ENCODE measurements around the gene USP3.

USP3 gene

DNA sequence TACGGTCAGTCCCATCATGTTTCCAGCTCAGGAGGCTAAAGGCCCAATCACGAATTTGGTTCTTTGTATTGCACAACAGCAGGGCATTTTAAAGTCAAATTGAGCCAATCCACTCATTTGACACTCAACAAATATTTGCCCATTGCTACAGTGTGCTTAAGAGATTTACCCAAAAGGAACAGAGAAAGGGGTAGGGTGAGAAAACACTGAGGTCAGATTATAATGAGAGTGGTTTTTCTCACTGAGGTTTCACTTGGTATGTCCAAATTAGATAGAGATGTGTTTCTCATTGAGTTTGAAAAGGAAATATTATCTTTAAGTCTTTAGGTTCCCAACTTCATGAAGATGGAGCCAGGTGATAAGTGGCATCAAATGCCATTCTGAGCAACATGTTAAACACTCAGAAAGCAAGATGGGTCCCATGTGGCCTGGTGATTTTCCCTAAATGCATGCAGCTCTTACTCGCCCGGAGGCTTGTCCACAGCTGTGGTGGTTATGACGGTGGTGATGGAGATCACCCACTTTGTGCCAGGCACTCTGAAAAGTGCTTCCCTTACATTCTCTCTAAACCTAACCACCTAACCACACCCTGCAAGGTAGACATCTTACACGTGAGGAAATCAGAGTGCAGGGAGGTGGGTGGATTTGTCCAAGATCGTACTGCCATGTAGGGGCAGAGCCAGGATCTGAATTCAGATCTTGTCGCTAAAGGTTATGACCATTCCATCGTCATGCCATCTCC is 31.2 kb upstream of the USP3 start:
- TF ChIP-seq CSDC2 (CRISPR knock-in tag; IDR thresholded peaks at IDR 0.05) (no peak), PPARA (CRISPR knock-in tag; IDR thresholded peaks at IDR 0.05; ENCODE audit: borderline replicate concordance) (no peak), OSR1 (CRISPR knock-in tag; IDR thresholded peaks at IDR 0.05) (no peak), CREB5 (CRISPR knock-in tag; IDR thresholded peaks at IDR 0.05; ENCODE audit: low read depth) (no peak), GLIS3 (CRISPR knock-in tag; IDR thresholded peaks at IDR 0.05) (no peak), TCF4 (CRISPR knock-in tag; IDR thresholded peaks at IDR 0.05; ENCODE audit: borderline replicate concordance) (no peak), BACH2 (CRISPR knock-in tag; IDR thresholded peaks at IDR 0.05; ENCODE audit: borderline replicate concordance) (no peak), SNAI2 (CRISPR knock-in tag; IDR thresholded peaks at IDR 0.05) (no peak), ZC3H10 (CRISPR knock-in tag; IDR thresholded peaks at IDR 0.05) (no peak), ARNTL (CRISPR knock-in tag; IDR thresholded peaks at IDR 0.05; ENCODE audit: borderline replicate concordance, low read depth) (no peak), ESRRG (CRISPR knock-in tag; IDR thresholded peaks at IDR 0.05) (no peak)
- no peak for ATAC-seq

GRCh38 chr15:63473749-63473998 is 30.7 kb upstream of the USP3 start:
- ATAC-seq, result no peak
- TF ChIP-seq ISL1 (CRISPR knock-in tag; IDR thresholded peaks at IDR 0.05) (no peak), ZNF70 (CRISPR knock-in tag; IDR thresholded peaks at IDR 0.05) (no peak), PPARA (CRISPR knock-in tag; IDR thresholded peaks at IDR 0.05; ENCODE audit: borderline replicate concordance) (no peak), ZFP30 (CRISPR knock-in tag; IDR thresholded peaks at IDR 0.05) (no peak), CREB5 (CRISPR knock-in tag; IDR thresholded peaks at IDR 0.05; ENCODE audit: low read depth) (no peak), ZNF8 (CRISPR knock-in tag; IDR thresholded peaks at IDR 0.05) (no peak), BACH2 (CRISPR knock-in tag; IDR thresholded peaks at IDR 0.05; ENCODE audit: borderline replicate concordance) (no peak), OSR1 (CRISPR knock-in tag; IDR thresholded peaks at IDR 0.05) (no peak)
- TF ChIP-seq, protein P1, sequence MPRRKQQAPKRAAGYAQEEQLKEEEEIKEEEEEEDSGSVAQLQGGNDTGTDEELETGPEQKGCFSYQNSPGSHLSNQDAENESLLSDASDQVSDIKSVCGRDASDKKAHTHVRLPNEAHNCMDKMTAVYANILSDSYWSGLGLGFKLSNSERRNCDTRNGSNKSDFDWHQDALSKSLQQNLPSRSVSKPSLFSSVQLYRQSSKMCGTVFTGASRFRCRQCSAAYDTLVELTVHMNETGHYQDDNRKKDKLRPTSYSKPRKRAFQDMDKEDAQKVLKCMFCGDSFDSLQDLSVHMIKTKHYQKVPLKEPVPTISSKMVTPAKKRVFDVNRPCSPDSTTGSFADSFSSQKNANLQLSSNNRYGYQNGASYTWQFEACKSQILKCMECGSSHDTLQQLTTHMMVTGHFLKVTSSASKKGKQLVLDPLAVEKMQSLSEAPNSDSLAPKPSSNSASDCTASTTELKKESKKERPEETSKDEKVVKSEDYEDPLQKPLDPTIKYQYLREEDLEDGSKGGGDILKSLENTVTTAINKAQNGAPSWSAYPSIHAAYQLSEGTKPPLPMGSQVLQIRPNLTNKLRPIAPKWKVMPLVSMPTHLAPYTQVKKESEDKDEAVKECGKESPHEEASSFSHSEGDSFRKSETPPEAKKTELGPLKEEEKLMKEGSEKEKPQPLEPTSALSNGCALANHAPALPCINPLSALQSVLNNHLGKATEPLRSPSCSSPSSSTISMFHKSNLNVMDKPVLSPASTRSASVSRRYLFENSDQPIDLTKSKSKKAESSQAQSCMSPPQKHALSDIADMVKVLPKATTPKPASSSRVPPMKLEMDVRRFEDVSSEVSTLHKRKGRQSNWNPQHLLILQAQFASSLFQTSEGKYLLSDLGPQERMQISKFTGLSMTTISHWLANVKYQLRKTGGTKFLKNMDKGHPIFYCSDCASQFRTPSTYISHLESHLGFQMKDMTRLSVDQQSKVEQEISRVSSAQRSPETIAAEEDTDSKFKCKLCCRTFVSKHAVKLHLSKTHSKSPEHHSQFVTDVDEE (CRISPR knock-in tag; IDR thresholded peaks at IDR 0.05), result no peak

- peak; percentile 46 for ATAC-seq
Observed at GRCh38 chr15:63473999-63474809, 30.2 kb upstream of the USP3 start.

More at GRCh38 chr15:63473999-63474809, 30.2 kb upstream of the USP3 start:
- TF ChIP-seq GLIS3 (CRISPR knock-in tag; IDR thresholded peaks at IDR 0.05), result no peak
- TF ChIP-seq, protein P2, sequence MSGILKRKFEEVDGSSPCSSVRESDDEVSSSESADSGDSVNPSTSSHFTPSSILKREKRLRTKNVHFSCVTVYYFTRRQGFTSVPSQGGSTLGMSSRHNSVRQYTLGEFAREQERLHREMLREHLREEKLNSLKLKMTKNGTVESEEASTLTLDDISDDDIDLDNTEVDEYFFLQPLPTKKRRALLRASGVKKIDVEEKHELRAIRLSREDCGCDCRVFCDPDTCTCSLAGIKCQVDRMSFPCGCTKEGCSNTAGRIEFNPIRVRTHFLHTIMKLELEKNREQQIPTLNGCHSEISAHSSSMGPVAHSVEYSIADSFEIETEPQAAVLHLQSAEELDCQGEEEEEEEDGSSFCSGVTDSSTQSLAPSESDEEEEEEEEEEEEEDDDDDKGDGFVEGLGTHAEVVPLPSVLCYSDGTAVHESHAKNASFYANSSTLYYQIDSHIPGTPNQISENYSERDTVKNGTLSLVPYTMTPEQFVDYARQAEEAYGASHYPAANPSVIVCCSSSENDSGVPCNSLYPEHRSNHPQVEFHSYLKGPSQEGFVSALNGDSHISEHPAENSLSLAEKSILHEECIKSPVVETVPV (CRISPR knock-in tag; IDR thresholded peaks at IDR 0.05), result no peak
- TF ChIP-seq CREB5 (CRISPR knock-in tag; IDR thresholded peaks at IDR 0.05; ENCODE audit: low read depth), result no peak
- no peak for TF ChIP-seq PPARA (CRISPR knock-in tag; IDR thresholded peaks at IDR 0.05; ENCODE audit: borderline replicate concordance)
- TF ChIP-seq ZNF70 (CRISPR knock-in tag; IDR thresholded peaks at IDR 0.05), result no peak
- TF ChIP-seq TCF4 (CRISPR knock-in tag; IDR thresholded peaks at IDR 0.05; ENCODE audit: borderline replicate concordance), result no peak
- TF ChIP-seq OSR1 (CRISPR knock-in tag; IDR thresholded peaks at IDR 0.05), result no peak
- no peak for TF ChIP-seq RARB (CRISPR knock-in tag; IDR thresholded peaks at IDR 0.05)
- TF ChIP-seq CSDC2 (CRISPR knock-in tag; IDR thresholded peaks at IDR 0.05), result no peak
- no peak for TF ChIP-seq BACH2 (CRISPR knock-in tag; IDR thresholded peaks at IDR 0.05; ENCODE audit: borderline replicate concordance)
- no peak for TF ChIP-seq PATZ1 (CRISPR knock-in tag; IDR thresholded peaks at IDR 0.05; ENCODE audit: borderline replicate concordance)
- TF ChIP-seq ZFP3 (CRISPR knock-in tag; IDR thresholded peaks at IDR 0.05), result no peak
- TF ChIP-seq ZNF565 (CRISPR knock-in tag; conservative IDR thresholded peaks at IDR 0.05; ENCODE audit: low read depth), result no peak
- no peak for TF ChIP-seq ISL1 (CRISPR knock-in tag; IDR thresholded peaks at IDR 0.05)
- TF ChIP-seq ARNTL (CRISPR knock-in tag; IDR thresholded peaks at IDR 0.05; ENCODE audit: borderline replicate concordance, low read depth), result no peak
- no peak for TF ChIP-seq TOX (CRISPR knock-in tag; IDR thresholded peaks at IDR 0.05; ENCODE audit: borderline replicate concordance)
- no peak for TF ChIP-seq SNAI2 (CRISPR knock-in tag; IDR thresholded peaks at IDR 0.05)
- no peak for TF ChIP-seq ZFP30 (CRISPR knock-in tag; IDR thresholded peaks at IDR 0.05)

All from SK-N-SH treated with all-trans-retinoic acid at 6 μM for 48 hours (cell line).